GM12878 (cell line): ENCODE results near the gene SEMA3A. TPM values are rescaled to one million over a fixed set of nuclear protein-coding genes. Genes with fewer than 3 reads are reported as not detected.

Experiments
- ATAC-seq: fragments of 200-7000 bp; cut with Tn5 transposase; 3 replicates; pipeline ENCODE4 v1.9.1; 2020; ENCODE audit warnings: mild to moderate bottlenecking, moderate library complexity
- BruUV-seq: library from RNA; stranded (reverse); fragments of 400-500 nt; replicated peaks from 2 replicates; lab custom pipeline; 2021; lab: Mats Ljungman, UMichigan
- CTCF ChIA-PET: fragments of 300-600 bp; sonication (Branson Sonifier 250); formaldehyde crosslinking; extraction: SDS; loops from one replicate; lab custom pipeline; 2021; ENCODE audit warnings: inconsistent platforms; lab: Yijun Ruan, JAX
- POLR2A ChIA-PET: fragments of 350-600 bp; formaldehyde crosslinking; extraction: SDS; loops from one replicate; lab custom pipeline; 2021; ENCODE audit warnings: inconsistent platforms; lab: Charles Lee
- RAD21 ChIA-PET: fragments of 300-600 bp; sonication (Branson Sonifier 250); formaldehyde crosslinking; loops from one replicate; lab custom pipeline; 2023; ENCODE audit warnings: antibody characterized with exemption; ENCODE audit not compliant: unreplicated experiment; lab: Charles Lee
- SMC1A ChIA-PET: fragments of 300-600 bp; sonication (Branson Sonifier 250); formaldehyde crosslinking; loops from one replicate; lab custom pipeline; 2023; ENCODE audit not compliant: unreplicated experiment, uncharacterized antibody; lab: Charles Lee
- DNase-seq: peaks from one replicate; pipeline ENCODE4 v3.0.0-alpha.2; 2011; ENCODE audit warnings: low read depth, low spot score
- FAIRE-seq: peaks from 3 replicates; lab custom pipeline; 2011; peaks lifted over from hg19 to GRCh38; lab: Jason Lieb, UNC
- H2AFZ ChIP-seq: 2 replicates; pipeline ENCODE4 v1.6.0; 2011; ENCODE audit warnings: low read depth, low read length, control low read depth; ENCODE audit not compliant: control insufficient read depth
- H3K27ac ChIP-seq: 2 replicates; pipeline ENCODE4 v1.5.1; 2011; ENCODE audit warnings: control low read depth; ENCODE audit not compliant: control insufficient read depth, insufficient read depth
- H3K27me3 ChIP-seq, 2 experiments: replicated peaks in 1 of 2; 2 replicates each; pipeline versions ENCODE4 v1.6.0 to v1.6.1; 2011; ENCODE audit warnings: low read length in 1 of 2; ENCODE audit not compliant: control insufficient read depth in 2 of 2, insufficient read depth in 2 of 2
- H3K36me3 ChIP-seq, 2 experiments: 2 replicates each; pipeline ENCODE4 v1.5.1; 2011; ENCODE audit warnings: low read length in 1 of 2; ENCODE audit not compliant: control insufficient read depth in 2 of 2, insufficient read depth in 2 of 2
- H3K4me1 ChIP-seq: 2 replicates; pipeline ENCODE4 v1.6.1; 2011; ENCODE audit warnings: mild to moderate bottlenecking, low read length, moderate library complexity, mixed read lengths; ENCODE audit not compliant: control insufficient read depth, insufficient read depth
- H3K4me2 ChIP-seq: 2 replicates; pipeline ENCODE4 v1.6.0; 2011; ENCODE audit warnings: control low read depth; ENCODE audit not compliant: control insufficient read depth, insufficient read depth
- H3K4me3 ChIP-seq: fragments of 200-600 bp; sonication (generic); 2 replicates; pipeline ENCODE4 v1.5.1; 2016
- H3K79me2 ChIP-seq: 2 replicates; pipeline ENCODE4 v1.6.0; 2011; ENCODE audit warnings: low read length; ENCODE audit not compliant: control insufficient read depth, insufficient read depth
- H3K9ac ChIP-seq: 2 replicates; pipeline ENCODE4 v1.8.0; 2011; ENCODE audit warnings: low read length, control low read depth, mixed read lengths; ENCODE audit not compliant: control insufficient read depth, insufficient read depth
- H3K9me3 ChIP-seq: replicated peaks from 3 replicates; pipeline ENCODE4 v1.5.1; 2011; ENCODE audit warnings: mild to moderate bottlenecking, low read length; ENCODE audit not compliant: control insufficient read depth, insufficient read depth
- H4K20me1 ChIP-seq: 2 replicates; pipeline ENCODE4 v1.6.0; 2011; ENCODE audit not compliant: control insufficient read depth, insufficient read depth
- BACH1 ChIP-seq: fragments of 450-650 bp; IDR thresholded peaks from 2 replicates; pipeline ENCODE4 v1.6.1; 2017; ENCODE audit warnings: mild to moderate bottlenecking, borderline replicate concordance
- BCL3 ChIP-seq: IDR thresholded peaks from 2 replicates; pipeline ENCODE4 v1.6.1; 2011; ENCODE audit warnings: borderline replicate concordance, low read depth, mild to moderate bottlenecking, moderate library complexity, low read length; ENCODE audit not compliant: insufficient read depth, poor library complexity, severe bottlenecking
- CBX5 ChIP-seq: sonication (generic); IDR thresholded peaks from 2 replicates; pipeline ENCODE4 v1.6.1; 2016; ENCODE audit warnings: low read depth, moderate library complexity, mild to moderate bottlenecking, inconsistent platforms
- CREM ChIP-seq: IDR thresholded peaks from 2 replicates; pipeline ENCODE4 v1.6.1; 2014; ENCODE audit warnings: antibody characterized with exemption, low read depth
- DPF2 ChIP-seq: fragments of 450-650 bp; IDR thresholded peaks from 2 replicates; pipeline ENCODE4 v1.6.1; 2017; ENCODE audit warnings: mild to moderate bottlenecking
- ELK1 ChIP-seq: IDR thresholded peaks from 2 replicates; pipeline ENCODE4 v1.6.1; 2012; ENCODE audit warnings: low read depth, low read length, improper control_type of control experiment
- EZH2 ChIP-seq: IDR thresholded peaks from 2 replicates; pipeline ENCODE4 v1.6.1; 2012; ENCODE audit warnings: low read depth, mild to moderate bottlenecking, control low read depth, inconsistent platforms, low read length, borderline replicate concordance; ENCODE audit not compliant: control insufficient read depth
- IKZF1 ChIP-seq: fragments of 450-650 bp; conservative IDR thresholded peaks from 2 replicates; pipeline ENCODE4 v1.6.1; 2017; ENCODE audit warnings: antibody characterized with exemption, mild to moderate bottlenecking
- JUNB ChIP-seq: IDR thresholded peaks from 2 replicates; pipeline ENCODE4 v1.6.1; 2016; ENCODE audit warnings: antibody characterized with exemption, mild to moderate bottlenecking
- MEF2A ChIP-seq: IDR thresholded peaks from 2 replicates; pipeline ENCODE4 v1.6.1; 2011; ENCODE audit warnings: low read depth, mild to moderate bottlenecking, low read length, moderate library complexity; ENCODE audit not compliant: insufficient read depth
- NFXL1 ChIP-seq: fragments of 450-650 bp; IDR thresholded peaks from 2 replicates; pipeline ENCODE4 v1.6.1; 2017; ENCODE audit warnings: antibody characterized with exemption, mild to moderate bottlenecking, borderline replicate concordance
- POLR2A ChIP-seq: IDR thresholded peaks from 2 replicates; pipeline ENCODE4 v1.6.1; 2011; ENCODE audit warnings: low read depth, mild to moderate bottlenecking, low read length
- POLR2AphosphoS5 ChIP-seq: IDR thresholded peaks from 2 replicates; pipeline ENCODE4 v1.6.1; 2011; ENCODE audit warnings: mild to moderate bottlenecking, low read length, inconsistent platforms
- TCF3 ChIP-seq: IDR thresholded peaks from 2 replicates; pipeline ENCODE4 v1.6.1; 2012; ENCODE audit warnings: low read depth, mild to moderate bottlenecking, low read length, borderline replicate concordance; ENCODE audit not compliant: insufficient read depth
- WRNIP1 ChIP-seq: IDR thresholded peaks from 2 replicates; pipeline ENCODE4 v1.6.1; 2011; ENCODE audit warnings: low read depth, low read length, improper control_type of control experiment, borderline replicate concordance
- ZNF384 ChIP-seq: IDR thresholded peaks from 2 replicates; pipeline ENCODE4 v1.6.1; 2012; ENCODE audit warnings: low read depth, mild to moderate bottlenecking, low read length, improper control_type of control experiment, borderline replicate concordance
- WGBS: methylation state at CpG from one replicate; pipeline ENCODE4 v1.1.6; 2016; ENCODE audit warnings: low lambda C conversion rate; ENCODE audit not compliant: insufficient replicate concordance, insufficient coverage; ENCODE audit errors: missing lambda C conversion rate; 5-methylcytosine and 5-hydroxymethylcytosine counted together
- in situ Hi-C: fragments of 300-500 bp; cut with MboI; formaldehyde crosslinking; loops from 9 replicates; pipeline ENCODE4 v1.14.3; 2018; ENCODE audit warnings: mixed read lengths
- intact Hi-C: fragments of 100-400 bp; cut with micrococcal nuclease; formaldehyde crosslinking; loops from one replicate; pipeline ENCODE4 v1.14.2; 2022; ENCODE audit not compliant: unreplicated experiment
- polyA plus RNA-seq, 11 experiments: library from polyadenylated mRNA; depleted of rRNA in 4 of 11; unstranded in 6 of 11; stranded (reverse) in 5 of 11; fragments of >200 nt; fragmentation: Nextera tagmentation in 4 of 11; fragmentation: Illumina TruSeq in 1 of 11; extraction: Ambion mirVana in 4 of 11; extraction: Trizol in 1 of 11; gene quantifications; 1 replicate in 1 of 11; 2 replicates in 10 of 11; pipeline versions ENCODE4 v1.2.1 to v1.2.3, GENCODE V29; 2011 to 2016; ENCODE audit warnings: inconsistent platforms in 2 of 11, missing spikeins in 2 of 11, low read depth in 1 of 11
- total RNA-seq, 4 experiments: library from RNA; depleted of rRNA in 3 of 4; stranded (reverse); fragments of >200 nt in 3 of 4; fragmentation: Illumina TruSeq in 1 of 4; extraction: Trizol in 1 of 4; gene quantifications; 2 replicates each; pipeline versions ENCODE4 v1.2.1 to v1.2.3, GENCODE V29; 2013 to 2021

SEMA3A gene
- total and polyA plus RNA-seq, 10 of the 15 experiments (the other 5 are each of a cell fraction or from before 2014, with no cell fraction given), result 0.01 to 3.3 (median 0.24) TPM

- H3K27ac ChIP-seq, result no peak overlapping the region
- CTCF ChIA-PET, result interaction anchor here (0.8 to 1.2 kb wide), 3 partner anchors 9 to 256 kb away, joined by 3 to 5 read pairs (median 4); no protein-coding TSS in a partner anchor
- H3K4me2 ChIP-seq, result no peak overlapping the region
- 52% methylated on average over 6 of the region's 6 CpGs for WGBS
- BruUV-seq, result no TSS peak
- H2AFZ ChIP-seq, result no peak overlapping the region
- intact Hi-C loops, result no loop called here
- H3K9me3 ChIP-seq, result no peaks in the 10 kb centered on the region
- SMC1A ChIA-PET, result interaction anchor here (0.7 to 1.2 kb wide), 4 partner anchors 8 to 442 kb away, joined by 3 read pairs; no protein-coding TSS in a partner anchor
- no peaks in the 10 kb centered on the region for H3K79me2 ChIP-seq
- in situ Hi-C loops, result no loop called here
- no peaks in the 10 kb centered on the region for H4K20me1 ChIP-seq
- FAIRE-seq, result no peak
- H3K4me3 ChIP-seq, result no peak overlapping the region
- DNase-seq, result no peak
- H3K27me3 ChIP-seq, result no peaks in the 10 kb centered on the region
- POLR2A ChIA-PET, result interaction anchor here (1.2 kb wide), 1 partner anchor 13 kb away, joined by 3 read pairs; no protein-coding TSS in a partner anchor
- RAD21 ChIA-PET, result no interaction called here
- H3K4me1 ChIP-seq, result no peaks in the 10 kb centered on the region
- TF ChIP-seq JUNB (peak; percentile 20; the same call in 1 of the 2 replicates), BACH1 (no peak), BCL3 (no peak), ZNF384 (no peak)
- TF ChIP-seq, all 136 proteins: peak for 1
- Histone ChIP-seq H3K9ac (no peak overlapping the region), H3K36me3 (no peaks in the 10 kb centered on the region)
- peak; percentile 59 for ATAC-seq
These were observed 180.9 kb downstream of the SEMA3A start for GRCh38 chr7:84013616-84014240.

- no peaks in the 10 kb centered on the region for H3K36me3 ChIP-seq
- H4K20me1 ChIP-seq, result no peaks in the 10 kb centered on the region
- intact Hi-C loops, result no loop called here
- H3K4me2 ChIP-seq, result no peak overlapping the region
- H3K79me2 ChIP-seq, result no peaks in the 10 kb centered on the region
- in situ Hi-C loops, result no loop called here
- no peak overlapping the region for H3K27ac ChIP-seq
- BruUV-seq, result no TSS peak
- no CpG with 5 or more reads among the region's 1 CpG for WGBS
- no peaks in the 10 kb centered on the region for H3K4me1 ChIP-seq
- SMC1A ChIA-PET, result no interaction called here
- RAD21 ChIA-PET, result no interaction called here
- no peak for ATAC-seq
- H3K4me3 ChIP-seq, result no peak overlapping the region
- no peaks in the 10 kb centered on the region for H3K9me3 ChIP-seq
- no peak for TF ChIP-seq MEF2A
- TF ChIP-seq CREM, result no peak
- no peak for TF ChIP-seq POLR2AphosphoS5
- no peak for TF ChIP-seq EZH2
- TF ChIP-seq CBX5, result no peak
- TF ChIP-seq IKZF1, result no peak
- TF ChIP-seq TCF3, result no peak
- no peak for TF ChIP-seq POLR2A
- no peak for TF ChIP-seq NFXL1
- TF ChIP-seq ELK1, result no peak
- TF ChIP-seq DPF2, result no peak
- TF ChIP-seq WRNIP1, result no peak
- H3K9ac ChIP-seq, result no peak overlapping the region
- H3K27me3 ChIP-seq, result no peaks in the 10 kb centered on the region
- FAIRE-seq, result no peak
- POLR2A ChIA-PET, result no interaction called here
- no peak overlapping the region for H2AFZ ChIP-seq
- CTCF ChIA-PET, result no interaction called here
- DNase-seq, result no peak
These were observed 184.8 kb downstream of the SEMA3A start for GRCh38 chr7:84009782-84010181.
